ENCODE results near the gene KRT10. TPM values are rescaled to one million over a fixed set of nuclear protein-coding genes. Genes with fewer than 3 reads are reported as not detected.

The KRT10 gene
- total and polyA plus RNA-seq, 2 donors (not counting 1 experiment from before 2014, with no cell fraction given): 4.1 to 45.8 TPM

GRCh38 chr17:40854175-40854814, 31.9 kb upstream of the KRT10 start:
- Histone ChIP-seq H3K4me3 (replicated peaks in 1 of 4; ENCODE audit: control extremely low read depth in 1 of 4, insufficient read depth in 1 of 4, low read depth in 3 of 4, low read length in 4 of 4) (no peak overlapping the region), H3K36me3 (ENCODE audit: control insufficient read depth, insufficient read depth, low read length) (no peaks in the 10 kb centered on the region), H3K27me3 (ENCODE audit: control insufficient read depth, insufficient read depth, low read length) (no peaks in the 10 kb centered on the region), H3K79me2 (ENCODE audit: control insufficient read depth, insufficient read depth, low read length) (no peaks in the 10 kb centered on the region), H3K9ac (ENCODE audit: insufficient read depth, low read length) (no peak overlapping the region), H3K4me1 (ENCODE audit: control insufficient read depth, extremely low read depth, insufficient read depth, low read length) (no peaks in the 10 kb centered on the region), H2AFZ (ENCODE audit: low read length) (no peak overlapping the region), H4K20me1 (ENCODE audit: control insufficient read depth, extremely low read depth, insufficient read depth, low read length) (no peaks in the 10 kb centered on the region), H3K9me3 (ENCODE audit: control insufficient read depth, insufficient read depth, low read depth, low read length) (no peaks in the 10 kb centered on the region), H3K27ac (ENCODE audit: insufficient read depth, low read length) (no peak overlapping the region), H3K4me2 (ENCODE audit: extremely low read depth, insufficient read depth, low read length) (peak overlapping the region; percentile 20)
- TF ChIP-seq, protein P1, sequence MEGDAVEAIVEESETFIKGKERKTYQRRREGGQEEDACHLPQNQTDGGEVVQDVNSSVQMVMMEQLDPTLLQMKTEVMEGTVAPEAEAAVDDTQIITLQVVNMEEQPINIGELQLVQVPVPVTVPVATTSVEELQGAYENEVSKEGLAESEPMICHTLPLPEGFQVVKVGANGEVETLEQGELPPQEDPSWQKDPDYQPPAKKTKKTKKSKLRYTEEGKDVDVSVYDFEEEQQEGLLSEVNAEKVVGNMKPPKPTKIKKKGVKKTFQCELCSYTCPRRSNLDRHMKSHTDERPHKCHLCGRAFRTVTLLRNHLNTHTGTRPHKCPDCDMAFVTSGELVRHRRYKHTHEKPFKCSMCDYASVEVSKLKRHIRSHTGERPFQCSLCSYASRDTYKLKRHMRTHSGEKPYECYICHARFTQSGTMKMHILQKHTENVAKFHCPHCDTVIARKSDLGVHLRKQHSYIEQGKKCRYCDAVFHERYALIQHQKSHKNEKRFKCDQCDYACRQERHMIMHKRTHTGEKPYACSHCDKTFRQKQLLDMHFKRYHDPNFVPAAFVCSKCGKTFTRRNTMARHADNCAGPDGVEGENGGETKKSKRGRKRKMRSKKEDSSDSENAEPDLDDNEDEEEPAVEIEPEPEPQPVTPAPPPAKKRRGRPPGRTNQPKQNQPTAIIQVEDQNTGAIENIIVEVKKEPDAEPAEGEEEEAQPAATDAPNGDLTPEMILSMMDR (conservative IDR thresholded peaks at IDR 0.05 in 1 of 2, IDR thresholded peaks at IDR 0.05 in 1 of 2; ENCODE audit: low read depth in 1 of 2, low read length in 2 of 2): no peak
- TF ChIP-seq EZH2 (IDR thresholded peaks at IDR 0.05; ENCODE audit: low read length, missing control alignments): no peak
- peak; percentile 90 to 92 for DNase-seq (ENCODE audit: low read depth in 2 of 2)

GRCh38 chr17:40852364-40852763, 29.9 kb upstream of the KRT10 start:
- no peak for TF ChIP-seq EZH2 (IDR thresholded peaks at IDR 0.05; ENCODE audit: low read length, missing control alignments)
- TF ChIP-seq, protein P1 (conservative IDR thresholded peaks at IDR 0.05 in 1 of 2, IDR thresholded peaks at IDR 0.05 in 1 of 2; ENCODE audit: low read depth in 1 of 2, low read length in 2 of 2): no peak
- no peaks in the 10 kb centered on the region for H3K36me3 ChIP-seq (ENCODE audit: control insufficient read depth, insufficient read depth, low read length)

DNA sequence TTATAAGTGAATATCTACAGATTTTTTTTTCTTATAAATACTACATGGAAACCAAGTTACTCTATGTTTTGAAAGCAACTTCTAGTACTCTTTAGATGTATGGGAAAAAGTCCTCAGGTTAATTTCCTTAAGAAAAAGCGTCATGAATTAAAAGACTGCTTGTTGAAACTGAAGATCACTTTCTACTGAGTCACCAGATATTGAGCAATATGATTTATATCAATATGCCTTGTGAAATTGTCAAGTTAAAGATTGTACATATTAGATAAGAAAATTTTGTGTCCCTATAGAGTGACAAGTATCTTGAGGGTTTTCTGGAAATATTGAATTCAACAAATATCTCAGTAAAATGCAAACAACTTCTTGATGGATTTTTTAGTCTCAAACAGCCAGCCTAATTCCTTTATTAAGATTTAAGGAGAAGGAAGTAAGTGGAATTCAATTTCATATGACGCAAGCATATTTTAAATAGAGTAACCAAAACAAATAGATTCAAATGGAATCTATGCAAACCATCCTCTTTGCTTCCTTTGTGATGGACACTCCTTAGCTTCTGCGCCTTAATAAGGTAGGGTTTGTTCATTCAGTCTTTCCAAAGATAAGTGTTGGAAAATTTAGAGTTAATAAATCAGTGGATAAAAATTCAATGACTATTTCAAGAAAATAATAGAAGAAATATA, 28.0 kb upstream of the KRT10 start:
- Histone ChIP-seq H3K79me2 (ENCODE audit: control insufficient read depth, insufficient read depth, low read length) (no peaks in the 10 kb centered on the region), H3K9ac (ENCODE audit: insufficient read depth, low read length) (no peak overlapping the region), H4K20me1 (ENCODE audit: control insufficient read depth, extremely low read depth, insufficient read depth, low read length) (no peaks in the 10 kb centered on the region), H3K4me2 (ENCODE audit: extremely low read depth, insufficient read depth, low read length) (no peak overlapping the region), H2AFZ (ENCODE audit: low read length) (no peak overlapping the region), H3K27me3 (ENCODE audit: control insufficient read depth, insufficient read depth, low read length) (no peaks in the 10 kb centered on the region), H3K27ac (ENCODE audit: insufficient read depth, low read length) (no peak overlapping the region), H3K4me3 (replicated peaks in 1 of 4; ENCODE audit: control extremely low read depth in 1 of 4, insufficient read depth in 1 of 4, low read depth in 3 of 4, low read length in 4 of 4) (no peak overlapping the region), H3K4me1 (ENCODE audit: control insufficient read depth, extremely low read depth, insufficient read depth, low read length) (no peaks in the 10 kb centered on the region), H3K36me3 (ENCODE audit: control insufficient read depth, insufficient read depth, low read length) (no peaks in the 10 kb centered on the region), H3K9me3 (ENCODE audit: control insufficient read depth, insufficient read depth, low read depth, low read length) (no peaks in the 10 kb centered on the region)
- no peak for TF ChIP-seq EZH2 (IDR thresholded peaks at IDR 0.05; ENCODE audit: low read length, missing control alignments)
- TF ChIP-seq, protein P1 (conservative IDR thresholded peaks at IDR 0.05 in 1 of 2, IDR thresholded peaks at IDR 0.05 in 1 of 2; ENCODE audit: low read depth in 1 of 2, low read length in 2 of 2): no peak
- peak in 1 of 2 donors; percentile 78 for DNase-seq (ENCODE audit: low read depth in 2 of 2)

More at GRCh38 chr17:40852364-40852763, 29.9 kb upstream of the KRT10 start:
- Histone ChIP-seq H3K4me3 (replicated peaks in 1 of 4; ENCODE audit: control extremely low read depth in 1 of 4, insufficient read depth in 1 of 4, low read depth in 3 of 4, low read length in 4 of 4) (no peak overlapping the region), H3K79me2 (ENCODE audit: control insufficient read depth, insufficient read depth, low read length) (no peaks in the 10 kb centered on the region), H3K9ac (ENCODE audit: insufficient read depth, low read length) (no peak overlapping the region), H3K4me1 (ENCODE audit: control insufficient read depth, extremely low read depth, insufficient read depth, low read length) (no peaks in the 10 kb centered on the region), H3K27ac (ENCODE audit: insufficient read depth, low read length) (no peak overlapping the region), H4K20me1 (ENCODE audit: control insufficient read depth, extremely low read depth, insufficient read depth, low read length) (no peaks in the 10 kb centered on the region), H3K27me3 (ENCODE audit: control insufficient read depth, insufficient read depth, low read length) (no peaks in the 10 kb centered on the region), H2AFZ (ENCODE audit: low read length) (no peak overlapping the region), H3K4me2 (ENCODE audit: extremely low read depth, insufficient read depth, low read length) (no peak overlapping the region), H3K9me3 (ENCODE audit: control insufficient read depth, insufficient read depth, low read depth, low read length) (no peaks in the 10 kb centered on the region)
- no peak for DNase-seq (ENCODE audit: low read depth in 2 of 2)

Measured in fibroblast of lung (primary cell).